Endodermal cell (in vitro differentiated cells): ENCODE data around the gene GRIA3. TPM values are rescaled to one million over a fixed set of nuclear protein-coding genes. Genes with fewer than 3 reads are reported as not detected.

ENCODE experiments used
- DNase-seq: peaks from one replicate; pipeline ENCODE4 v3.0.0-alpha.2; 2017
- H3K27ac ChIP-seq: 2 replicates; pipeline ENCODE4 v1.5.1; 2013; ENCODE audit warnings: mild to moderate bottlenecking, low read depth, low read length, moderate library complexity
- H3K27me3 ChIP-seq: 2 replicates; pipeline ENCODE4 v1.6.1; 2013; ENCODE audit warnings: mild to moderate bottlenecking, low read length, moderate library complexity; ENCODE audit not compliant: insufficient read depth, control insufficient read depth, poor library complexity, severe bottlenecking
- H3K36me3 ChIP-seq: 2 replicates; pipeline ENCODE4 v1.7.0; 2013; ENCODE audit warnings: mild to moderate bottlenecking, low read length, moderate library complexity; ENCODE audit not compliant: control insufficient read depth, insufficient read depth
- H3K4me1 ChIP-seq: one replicate; pipeline ENCODE4 v1.7.0; 2013; ENCODE audit warnings: low read length; ENCODE audit not compliant: control insufficient read depth, insufficient read depth
- H3K4me3 ChIP-seq: 2 replicates; pipeline ENCODE4 v1.5.1; 2013; ENCODE audit warnings: mild to moderate bottlenecking, low read length, moderate library complexity
- H3K9ac ChIP-seq: 2 replicates; pipeline ENCODE4 v1.6.1; 2013; ENCODE audit warnings: mild to moderate bottlenecking, low read length, moderate library complexity; ENCODE audit not compliant: poor library complexity, severe bottlenecking; ENCODE audit errors: extremely low read depth
- H3K9me3 ChIP-seq: 2 replicates; pipeline ENCODE4 v1.6.1; 2013; ENCODE audit warnings: mild to moderate bottlenecking, low read length, moderate library complexity; ENCODE audit not compliant: control insufficient read depth
- H3K27ac Mint-ChIP-seq: 2 replicates; pipeline ENCODE4 v1.8.0; 2020; ENCODE audit warnings: mixed read lengths
- H3K27me3 Mint-ChIP-seq: 2 replicates; pipeline ENCODE4 v1.8.0; 2021; ENCODE audit warnings: mild to moderate bottlenecking, mixed read lengths; ENCODE audit not compliant: insufficient read depth
- H3K36me3 Mint-ChIP-seq: 2 replicates; pipeline ENCODE4 v1.8.0; 2020; ENCODE audit warnings: low read depth, mixed read lengths
- H3K4me1 Mint-ChIP-seq: 2 replicates; pipeline ENCODE4 v1.8.0; 2020; ENCODE audit warnings: mixed read lengths
- H3K4me3 Mint-ChIP-seq: 2 replicates; pipeline ENCODE4 v1.8.0; 2020; ENCODE audit warnings: mild to moderate bottlenecking, moderate library complexity, mixed read lengths
- H3K9me3 Mint-ChIP-seq: 2 replicates; pipeline ENCODE4 v1.8.0; 2020; ENCODE audit warnings: mild to moderate bottlenecking, mixed read lengths
- CTCF ChIP-seq: fragments of 200-600 bp; sonication (generic); conservative IDR thresholded peaks from 2 replicates; pipeline ENCODE4 v1.5.0; 2021; ENCODE audit warnings: antibody characterized with exemption, mild to moderate bottlenecking
- WGBS, 2 experiments: methylation state at CpG; one replicate each; pipeline versions ENCODE4 v1.1.5 to v1.1.7; 2013; ENCODE audit warnings: missing lambda C conversion rate in 2 of 2, mixed read lengths in 1 of 2; ENCODE audit not compliant: insufficient coverage in 1 of 2, insufficient read length in 1 of 2; 5-methylcytosine and 5-hydroxymethylcytosine counted together
- total RNA-seq, 2 donors: library from RNA; stranded (reverse); fragmentation: NEBNext Ultra II Directional in 1 of 2; extraction: Animal tissue kit (Norgen Biotek cat#: 25700) in 1 of 2; gene quantifications; 2 replicates in 1 of 2; 3 replicates in 1 of 2; pipeline ENCODE4 v1.2.1, GENCODE V29; 2021

GRIA3 gene
- total RNA-seq, 2 donors from 2014 or later = 5.7 to 12.2 TPM

GRCh38 chrX:123206176-123206575, 22.1 kb downstream of the GRIA3 start:
- no peak for TF ChIP-seq CTCF
- Histone ChIP-seq H3K27ac (no peak overlapping the region), H3K9me3 (no peaks in the 10 kb centered on the region), H3K27me3 (no peaks in the 10 kb centered on the region), H3K36me3 (no peaks in the 10 kb centered on the region), H3K4me1 (no peaks in the 10 kb centered on the region), H3K4me3 (no peak overlapping the region), H3K9ac (no peak overlapping the region)
- 94 to 96% methylated on average over 6 to 9 of the region's 9 CpGs for WGBS, 2 experiments
- H3K4me1 Mint-ChIP-seq = peaks cover 6% of the 10 kb centered on the region
- no peaks in the 10 kb centered on the region for H3K27me3 Mint-ChIP-seq
- no peak overlapping the region for H3K27ac Mint-ChIP-seq
- DNase-seq = no peak
- H3K4me3 Mint-ChIP-seq = no peak overlapping the region
- no peaks in the 10 kb centered on the region for H3K36me3 Mint-ChIP-seq
- peaks cover 52% of the 10 kb centered on the region for H3K9me3 Mint-ChIP-seq

- no peak overlapping the region for H3K4me3 Mint-ChIP-seq
- H3K9me3 Mint-ChIP-seq = peaks cover 35% of the 10 kb centered on the region
- peaks cover 6% of the 10 kb centered on the region for H3K4me1 Mint-ChIP-seq
- H3K27me3 Mint-ChIP-seq = no peaks in the 10 kb centered on the region
- Histone ChIP-seq H3K9ac (no peak overlapping the region), H3K27me3 (no peaks in the 10 kb centered on the region), H3K36me3 (no peaks in the 10 kb centered on the region), H3K9me3 (no peaks in the 10 kb centered on the region), H3K4me1 (no peaks in the 10 kb centered on the region), H3K27ac (no peak overlapping the region), H3K4me3 (no peak overlapping the region)
- TF ChIP-seq CTCF = no peak
- no peaks in the 10 kb centered on the region for H3K36me3 Mint-ChIP-seq
- no peak for DNase-seq
- H3K27ac Mint-ChIP-seq = no peak overlapping the region
Measured at GRCh38 chrX:123210252-123210651, 26.2 kb downstream of the GRIA3 start.

GRCh38 chrX:123215397-123216089, 31.5 kb downstream of the GRIA3 start:
- H3K27ac ChIP-seq = no peak overlapping the region
- 89% methylated on average over 7 of the region's 7 CpGs; no CpG with 5 or more reads in 1 of the 2 experiments for WGBS, 2 experiments
- no peaks in the 10 kb centered on the region for H3K9me3 ChIP-seq
- Mint-ChIP-seq H3K9me3 (peaks cover 50% of the 10 kb centered on the region), H3K36me3 (no peaks in the 10 kb centered on the region), H3K4me3 (no peak overlapping the region), H3K4me1 (peaks cover 8% of the 10 kb centered on the region), H3K27me3 (no peaks in the 10 kb centered on the region), H3K27ac (no peak overlapping the region)
- no peaks in the 10 kb centered on the region for H3K36me3 ChIP-seq
- H3K4me3 ChIP-seq = no peak overlapping the region
- no peak for TF ChIP-seq CTCF
- H3K9ac ChIP-seq = no peak overlapping the region
- H3K27me3 ChIP-seq = no peaks in the 10 kb centered on the region
- DNase-seq = no peak
- no peaks in the 10 kb centered on the region for H3K4me1 ChIP-seq
